AG04449 (cell line): ENCODE data around the gene OR5B2.

Experiments
- CTCF ChIA-PET: fragments of 350-600 bp; formaldehyde crosslinking; extraction: SDS; loops from one replicate; lab custom pipeline; 2021; ENCODE audit warnings: antibody characterized with exemption; lab: Yijun Ruan, JAX
- POLR2A ChIA-PET: fragments of 400-600, 350-600 bp; formaldehyde crosslinking; extraction: SDS; loops from one replicate; lab custom pipeline; 2020; ENCODE audit warnings: antibody characterized with exemption, inconsistent platforms; lab: Yijun Ruan, JAX
- DNase-seq: peaks from one replicate; pipeline ENCODE4 v3.0.0-alpha.2; 2010; ENCODE audit warnings: low read depth, low spot score
- H3K4me3 ChIP-seq: 2 replicates; pipeline ENCODE4 v1.5.1; 2011; ENCODE audit warnings: low read depth, mild to moderate bottlenecking, control low read depth, low read length
- TF ChIP-seq, protein P1 (sequence below): IDR thresholded peaks from one replicate; pipeline ENCODE4 v1.5.1; 2011; ENCODE audit warnings: mild to moderate bottlenecking, moderate library complexity, low read length, control low read depth, inconsistent platforms; ENCODE audit not compliant: insufficient read depth; ENCODE audit errors: missing control alignments

Gene OR5B2

DNA sequence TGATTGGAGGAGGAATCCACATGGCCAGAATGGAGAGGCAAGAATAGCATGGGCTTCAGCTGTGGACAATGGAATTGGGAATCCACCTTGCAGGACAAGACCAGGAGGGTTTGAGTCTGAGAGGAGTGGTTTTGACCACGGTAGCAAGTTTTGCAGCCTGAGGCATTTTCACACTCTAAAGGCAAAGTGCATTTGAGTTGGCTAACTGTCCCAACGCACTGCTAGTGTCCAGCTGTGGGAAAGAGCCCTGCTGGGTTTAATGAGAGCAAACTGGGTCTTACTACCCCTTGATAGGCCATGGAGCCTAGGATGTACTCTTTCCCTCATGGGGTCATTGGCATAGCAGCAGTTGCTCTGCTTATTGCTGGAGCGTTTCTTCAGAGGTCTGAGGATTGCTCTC is at the start of gene OR5B2:
TSS of gene OR5B2 (minus strand) at position 101 of the 400 bp plus-strand sequence. CDS start 4,860 bp downstream, outside the sequence.
- no peak for DNase-seq
- CTCF ChIA-PET = no interaction called here
- POLR2A ChIA-PET = no interaction called here
- TF ChIP-seq, protein P1, sequence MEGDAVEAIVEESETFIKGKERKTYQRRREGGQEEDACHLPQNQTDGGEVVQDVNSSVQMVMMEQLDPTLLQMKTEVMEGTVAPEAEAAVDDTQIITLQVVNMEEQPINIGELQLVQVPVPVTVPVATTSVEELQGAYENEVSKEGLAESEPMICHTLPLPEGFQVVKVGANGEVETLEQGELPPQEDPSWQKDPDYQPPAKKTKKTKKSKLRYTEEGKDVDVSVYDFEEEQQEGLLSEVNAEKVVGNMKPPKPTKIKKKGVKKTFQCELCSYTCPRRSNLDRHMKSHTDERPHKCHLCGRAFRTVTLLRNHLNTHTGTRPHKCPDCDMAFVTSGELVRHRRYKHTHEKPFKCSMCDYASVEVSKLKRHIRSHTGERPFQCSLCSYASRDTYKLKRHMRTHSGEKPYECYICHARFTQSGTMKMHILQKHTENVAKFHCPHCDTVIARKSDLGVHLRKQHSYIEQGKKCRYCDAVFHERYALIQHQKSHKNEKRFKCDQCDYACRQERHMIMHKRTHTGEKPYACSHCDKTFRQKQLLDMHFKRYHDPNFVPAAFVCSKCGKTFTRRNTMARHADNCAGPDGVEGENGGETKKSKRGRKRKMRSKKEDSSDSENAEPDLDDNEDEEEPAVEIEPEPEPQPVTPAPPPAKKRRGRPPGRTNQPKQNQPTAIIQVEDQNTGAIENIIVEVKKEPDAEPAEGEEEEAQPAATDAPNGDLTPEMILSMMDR = no peak
- H3K4me3 ChIP-seq = no peak within 1 kb of the TSS

GRCh38 chr11:58471892-58472291 is 44.0 kb upstream of the OR5B2 start:
- TF ChIP-seq, protein P1 = no peak
- POLR2A ChIA-PET = no interaction called here
- CTCF ChIA-PET = no interaction called here

GRCh38 chr11:58466293-58466692 is 38.4 kb upstream of the OR5B2 start:
- CTCF ChIA-PET = no interaction called here
- TF ChIP-seq, protein P1 = no peak
- DNase-seq = no peak
- no peak overlapping the region for H3K4me3 ChIP-seq
- POLR2A ChIA-PET = no interaction called here

More at GRCh38 chr11:58471892-58472291, 44.0 kb upstream of the OR5B2 start:
- DNase-seq = no peak
- H3K4me3 ChIP-seq = no peak overlapping the region

DNA sequence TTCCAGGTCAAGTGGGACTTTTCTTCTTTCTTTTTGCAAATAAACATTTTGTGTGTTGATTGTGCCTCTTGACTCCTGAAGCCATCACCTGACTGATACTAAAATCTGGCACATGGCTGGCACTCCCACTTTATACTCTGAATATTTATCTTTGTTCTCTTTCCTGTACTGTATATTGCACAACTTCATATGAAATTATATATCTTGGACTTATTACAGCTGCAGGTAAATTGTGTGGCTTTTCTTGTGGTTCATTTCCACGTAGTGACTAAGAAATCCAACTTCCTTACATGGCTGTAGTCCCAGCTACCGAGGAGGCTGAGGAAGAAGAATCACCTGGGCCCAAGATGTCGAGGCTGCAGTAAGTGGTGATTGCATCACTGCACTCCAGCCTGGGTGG is 37.8 kb upstream of the OR5B2 start:
- TF ChIP-seq, protein P1 = no peak
- POLR2A ChIA-PET = no interaction called here
- CTCF ChIA-PET = no interaction called here
- no peak overlapping the region for H3K4me3 ChIP-seq
- DNase-seq = no peak

GRCh38 chr11:58451585-58451984 is 23.7 kb upstream of the OR5B2 start:
- ChIA-PET CTCF (no interaction called here), POLR2A (no interaction called here)
- no peak overlapping the region for H3K4me3 ChIP-seq
- TF ChIP-seq, protein P1 = no peak
- DNase-seq = no peak

- CTCF ChIA-PET = no interaction called here
Measured at GRCh38 chr11:58446294-58446693, 18.4 kb upstream of the OR5B2 start.

More at GRCh38 chr11:58446294-58446693, 18.4 kb upstream of the OR5B2 start:
- POLR2A ChIA-PET = no interaction called here
- no peak for DNase-seq
- H3K4me3 ChIP-seq = no peak overlapping the region
- TF ChIP-seq, protein P1 = no peak
